WTC11 (cell line): ENCODE results near the gene EYS. TPM values are rescaled to one million over a fixed set of nuclear protein-coding genes. Genes with fewer than 3 reads are reported as not detected.

Experiments
- ATAC-seq: fragments of 200-7000 bp; cut with Tn5 transposase; 2 replicates; pipeline ENCODE4 v1.10.0; 2021; ENCODE audit warnings: mild to moderate bottlenecking, moderate library complexity
- CTCF ChIA-PET: fragments of 300-600 bp; sonication (Branson Sonifier 250); formaldehyde crosslinking; loops from one replicate; lab custom pipeline; 2021; ENCODE audit warnings: antibody characterized with exemption; lab: Charles Lee
- POLR2A ChIA-PET: fragments of 350-600 bp; sonication (Branson Sonifier 250); formaldehyde crosslinking; loops from one replicate; lab custom pipeline; 2021; ENCODE audit warnings: antibody characterized with exemption; lab: Charles Lee
- DNase-seq: peaks from one replicate; pipeline ENCODE4 v3.0.0; 2021; ENCODE audit warnings: low spot score
- H3K27ac Mint-ChIP-seq: 2 replicates; pipeline ENCODE4 v1.8.0; 2021; ENCODE audit warnings: mixed read lengths
- H3K27me3 Mint-ChIP-seq: 2 replicates; pipeline ENCODE4 v1.8.0; 2021; ENCODE audit warnings: low read depth, mild to moderate bottlenecking, moderate library complexity, mixed read lengths
- H3K36me3 Mint-ChIP-seq: 2 replicates; pipeline ENCODE4 v1.8.0; 2021; ENCODE audit warnings: mixed read lengths
- H3K4me1 Mint-ChIP-seq: 2 replicates; pipeline ENCODE4 v1.8.0; 2022; ENCODE audit warnings: mixed read lengths
- H3K4me3 Mint-ChIP-seq: 2 replicates; pipeline ENCODE4 v1.8.0; 2021; ENCODE audit warnings: mild to moderate bottlenecking, moderate library complexity, mixed read lengths
- H3K9me3 Mint-ChIP-seq: 2 replicates; pipeline ENCODE4 v1.8.0; 2021; ENCODE audit warnings: mixed read lengths
- ESRRA ChIP-seq: sonication (generic); formaldehyde crosslinking; IDR thresholded peaks from 2 replicates; pipeline ENCODE4 v1.8.1; 2022; ENCODE audit warnings: mild to moderate bottlenecking, missing genetic modification reagents, borderline replicate concordance
- ETV6 ChIP-seq: sonication (generic); formaldehyde crosslinking; IDR thresholded peaks from 2 replicates; pipeline ENCODE4 v1.8.1; 2022; ENCODE audit warnings: mild to moderate bottlenecking, missing genetic modification reagents
- FOXJ3 ChIP-seq: sonication (generic); formaldehyde crosslinking; IDR thresholded peaks from 2 replicates; pipeline ENCODE4 v1.9.0; 2021; ENCODE audit warnings: missing genetic modification reagents, mild to moderate bottlenecking, borderline replicate concordance
- FOXK1 ChIP-seq: sonication (generic); formaldehyde crosslinking; IDR thresholded peaks from 2 replicates; pipeline ENCODE4 v1.8.0; 2022; ENCODE audit warnings: mild to moderate bottlenecking, moderate library complexity, missing genetic modification reagents
- GABPB1 ChIP-seq: sonication (generic); formaldehyde crosslinking; IDR thresholded peaks from 2 replicates; pipeline ENCODE4 v1.8.1; 2023; ENCODE audit warnings: mild to moderate bottlenecking, missing genetic modification reagents
- JUN ChIP-seq: sonication (generic); formaldehyde crosslinking; IDR thresholded peaks from 2 replicates; pipeline ENCODE4 v1.8.0; 2023; ENCODE audit warnings: mild to moderate bottlenecking, missing genetic modification reagents
- KAT7 ChIP-seq: sonication (generic); formaldehyde crosslinking; IDR thresholded peaks from 2 replicates; pipeline ENCODE4 v1.8.1; 2023; ENCODE audit warnings: missing genetic modification reagents, mild to moderate bottlenecking, borderline replicate concordance
- NFATC4 ChIP-seq: fragments of 250-450 bp; sonication (Bioruptor Pico); IDR thresholded peaks from 2 replicates; pipeline ENCODE4 v1.9.0; 2021; ENCODE audit warnings: mild to moderate bottlenecking
- NFE2L1 ChIP-seq: sonication (generic); formaldehyde crosslinking; IDR thresholded peaks from 2 replicates; pipeline ENCODE4 v1.8.1; 2023; ENCODE audit warnings: missing genetic modification reagents
- SOX15 ChIP-seq: fragments of 250-450 bp; sonication (Bioruptor Pico); IDR thresholded peaks from 2 replicates; pipeline ENCODE4 v1.9.0; 2021; ENCODE audit warnings: mild to moderate bottlenecking
- TCF7 ChIP-seq: sonication (generic); formaldehyde crosslinking; IDR thresholded peaks from 2 replicates; pipeline ENCODE4 v1.8.0; 2022; ENCODE audit warnings: mild to moderate bottlenecking, low read depth, missing genetic modification reagents, moderate library complexity
- TEAD4 ChIP-seq: sonication (generic); formaldehyde crosslinking; IDR thresholded peaks from 2 replicates; pipeline ENCODE4 v1.8.0; 2022; ENCODE audit warnings: mild to moderate bottlenecking, missing genetic modification reagents
- total RNA-seq: library from RNA; stranded (reverse); gene quantifications from 3 replicates; pipeline ENCODE4 v1.2.3, GENCODE V29; 2021
- TF ChIP-seq, protein P1 (sequence below): sonication (generic); formaldehyde crosslinking; IDR thresholded peaks from 2 replicates; pipeline ENCODE4 v1.8.1; 2022; ENCODE audit warnings: low read depth, mild to moderate bottlenecking, moderate library complexity, missing genetic modification reagents, borderline replicate concordance
- TF ChIP-seq, protein P2 (sequence below): sonication (generic); formaldehyde crosslinking; IDR thresholded peaks from 2 replicates; pipeline ENCODE4 v1.8.0; 2023; ENCODE audit warnings: missing genetic modification reagents
- TF ChIP-seq, protein P3 (sequence below): sonication (generic); formaldehyde crosslinking; IDR thresholded peaks from 2 replicates; pipeline ENCODE4 v1.8.0; 2022; ENCODE audit warnings: missing genetic modification reagents
- TF ChIP-seq, protein P4 (sequence below): fragments of 250-450 bp; sonication (Bioruptor Pico); IDR thresholded peaks from 2 replicates; pipeline ENCODE4 v1.9.0; 2021; ENCODE audit warnings: mild to moderate bottlenecking
- TF ChIP-seq, protein P5 (sequence below): fragments of 250-450 bp; sonication (Bioruptor Pico); IDR thresholded peaks from 2 replicates; pipeline ENCODE4 v1.9.0; 2021; ENCODE audit warnings: mild to moderate bottlenecking
- TF ChIP-seq, protein P6 (sequence below): sonication (generic); formaldehyde crosslinking; IDR thresholded peaks from 2 replicates; pipeline ENCODE4 v1.8.0; 2022; ENCODE audit warnings: mild to moderate bottlenecking, missing genetic modification reagents

EYS gene
- total RNA-seq, 1 experiment from 2014 or later = not detected

DNA sequence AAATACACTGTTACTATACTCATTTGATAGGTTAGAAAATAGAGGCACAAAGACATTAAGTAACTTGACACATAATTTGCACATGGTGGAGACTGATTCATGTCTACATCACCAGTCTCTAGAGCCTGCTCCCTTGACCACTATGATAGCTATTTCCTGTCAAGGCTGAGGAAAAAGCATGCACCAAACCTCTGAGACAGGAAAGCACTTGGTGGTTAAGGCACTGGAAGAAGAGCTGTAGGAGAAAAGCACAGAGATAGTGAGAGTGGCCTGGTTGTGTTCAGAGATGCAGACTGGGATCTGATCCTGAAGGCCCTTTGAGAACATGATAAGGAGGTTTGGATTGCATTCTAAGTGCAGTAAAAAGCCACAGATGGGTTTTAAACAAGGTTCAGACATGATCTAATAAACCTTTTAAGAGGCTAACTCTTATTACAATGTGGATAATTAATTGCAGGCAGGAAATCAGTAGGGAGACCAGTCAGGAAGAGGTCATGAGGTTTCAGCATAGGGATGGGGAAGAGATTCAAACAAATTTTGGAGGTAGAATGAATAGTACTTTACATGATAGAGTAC, 1902.6 kb downstream of the EYS start:
- H3K4me1 Mint-ChIP-seq = peaks cover 13% of the 10 kb centered on the region
- H3K9me3 Mint-ChIP-seq = peaks cover 13% of the 10 kb centered on the region
- POLR2A ChIA-PET = no interaction called here
- ATAC-seq (no peak), DNase-seq (no peak)
- H3K36me3 Mint-ChIP-seq = 0 out of 2 replicates have a peak, but pooled peaks cover 3% of the 10 kb centered on the region
- CTCF ChIA-PET = no interaction called here
- H3K4me3 Mint-ChIP-seq = no peak overlapping the region
- H3K27ac Mint-ChIP-seq = no peak overlapping the region
- no peaks in the 10 kb centered on the region; the same call in 1 of the 2 replicates for H3K27me3 Mint-ChIP-seq
- TF ChIP-seq JUN (no peak), SOX15 (CRISPR knock-in tag) (no peak), ESRRA (CRISPR knock-in tag) (no peak)
- TF ChIP-seq, protein P1, sequence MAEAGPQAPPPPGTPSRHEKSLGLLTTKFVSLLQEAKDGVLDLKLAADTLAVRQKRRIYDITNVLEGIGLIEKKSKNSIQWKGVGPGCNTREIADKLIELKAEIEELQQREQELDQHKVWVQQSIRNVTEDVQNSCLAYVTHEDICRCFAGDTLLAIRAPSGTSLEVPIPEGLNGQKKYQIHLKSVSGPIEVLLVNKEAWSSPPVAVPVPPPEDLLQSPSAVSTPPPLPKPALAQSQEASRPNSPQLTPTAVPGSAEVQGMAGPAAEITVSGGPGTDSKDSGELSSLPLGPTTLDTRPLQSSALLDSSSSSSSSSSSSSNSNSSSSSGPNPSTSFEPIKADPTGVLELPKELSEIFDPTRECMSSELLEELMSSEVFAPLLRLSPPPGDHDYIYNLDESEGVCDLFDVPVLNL (CRISPR knock-in tag) = no peak
- TF ChIP-seq, protein P2, sequence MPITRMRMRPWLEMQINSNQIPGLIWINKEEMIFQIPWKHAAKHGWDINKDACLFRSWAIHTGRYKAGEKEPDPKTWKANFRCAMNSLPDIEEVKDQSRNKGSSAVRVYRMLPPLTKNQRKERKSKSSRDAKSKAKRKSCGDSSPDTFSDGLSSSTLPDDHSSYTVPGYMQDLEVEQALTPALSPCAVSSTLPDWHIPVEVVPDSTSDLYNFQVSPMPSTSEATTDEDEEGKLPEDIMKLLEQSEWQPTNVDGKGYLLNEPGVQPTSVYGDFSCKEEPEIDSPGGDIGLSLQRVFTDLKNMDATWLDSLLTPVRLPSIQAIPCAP = no peak
- TF ChIP-seq, protein P3, sequence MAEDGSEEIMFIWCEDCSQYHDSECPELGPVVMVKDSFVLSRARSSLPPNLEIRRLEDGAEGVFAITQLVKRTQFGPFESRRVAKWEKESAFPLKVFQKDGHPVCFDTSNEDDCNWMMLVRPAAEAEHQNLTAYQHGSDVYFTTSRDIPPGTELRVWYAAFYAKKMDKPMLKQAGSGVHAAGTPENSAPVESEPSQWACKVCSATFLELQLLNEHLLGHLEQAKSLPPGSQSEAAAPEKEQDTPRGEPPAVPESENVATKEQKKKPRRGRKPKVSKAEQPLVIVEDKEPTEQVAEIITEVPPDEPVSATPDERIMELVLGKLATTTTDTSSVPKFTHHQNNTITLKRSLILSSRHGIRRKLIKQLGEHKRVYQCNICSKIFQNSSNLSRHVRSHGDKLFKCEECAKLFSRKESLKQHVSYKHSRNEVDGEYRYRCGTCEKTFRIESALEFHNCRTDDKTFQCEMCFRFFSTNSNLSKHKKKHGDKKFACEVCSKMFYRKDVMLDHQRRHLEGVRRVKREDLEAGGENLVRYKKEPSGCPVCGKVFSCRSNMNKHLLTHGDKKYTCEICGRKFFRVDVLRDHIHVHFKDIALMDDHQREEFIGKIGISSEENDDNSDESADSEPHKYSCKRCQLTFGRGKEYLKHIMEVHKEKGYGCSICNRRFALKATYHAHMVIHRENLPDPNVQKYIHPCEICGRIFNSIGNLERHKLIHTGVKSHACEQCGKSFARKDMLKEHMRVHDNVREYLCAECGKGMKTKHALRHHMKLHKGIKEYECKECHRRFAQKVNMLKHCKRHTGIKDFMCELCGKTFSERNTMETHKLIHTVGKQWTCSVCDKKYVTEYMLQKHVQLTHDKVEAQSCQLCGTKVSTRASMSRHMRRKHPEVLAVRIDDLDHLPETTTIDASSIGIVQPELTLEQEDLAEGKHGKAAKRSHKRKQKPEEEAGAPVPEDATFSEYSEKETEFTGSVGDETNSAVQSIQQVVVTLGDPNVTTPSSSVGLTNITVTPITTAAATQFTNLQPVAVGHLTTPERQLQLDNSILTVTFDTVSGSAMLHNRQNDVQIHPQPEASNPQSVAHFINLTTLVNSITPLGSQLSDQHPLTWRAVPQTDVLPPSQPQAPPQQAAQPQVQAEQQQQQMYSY (CRISPR knock-in tag) = no peak

DNA sequence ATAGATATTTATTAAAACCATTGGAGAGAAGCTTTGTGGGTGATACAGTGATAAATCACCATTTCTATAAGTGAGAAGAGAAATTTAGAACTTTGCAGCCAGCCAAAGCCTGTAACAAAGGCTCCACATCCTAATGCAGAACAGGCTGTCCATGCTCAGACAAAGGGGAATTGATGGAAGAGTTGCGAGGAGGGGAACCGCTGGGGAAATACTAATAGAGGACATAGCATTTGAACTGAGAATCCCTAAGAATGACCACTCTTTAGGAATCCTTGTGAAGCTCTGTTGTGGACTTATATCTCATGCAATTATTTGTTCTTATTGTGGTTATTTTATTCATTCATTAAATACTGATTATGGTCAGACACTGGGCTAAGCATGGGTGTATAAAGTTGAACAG, 1903.7 kb downstream of the EYS start:
- H3K27me3 Mint-ChIP-seq = no peaks in the 10 kb centered on the region; the same call in 1 of the 2 replicates
- H3K9me3 Mint-ChIP-seq = peaks cover 13% of the 10 kb centered on the region
- ChIA-PET CTCF (interaction anchor here (1.7 to 2.1 kb wide), 2 partner anchors 13 to 19 kb away, joined by 8 to 12 read pairs; no protein-coding TSS in a partner anchor), POLR2A (no interaction called here)
- no peak for ATAC-seq
- 0 out of 2 replicates have a peak, but pooled peaks cover 3% of the 10 kb centered on the region for H3K36me3 Mint-ChIP-seq
- H3K4me1 Mint-ChIP-seq = peaks cover 13% of the 10 kb centered on the region
- TF ChIP-seq NFE2L1 (CRISPR knock-in tag) = no peak
- no peak for TF ChIP-seq FOXK1 (CRISPR knock-in tag)
- no peak for TF ChIP-seq NFATC4 (CRISPR knock-in tag)
- TF ChIP-seq, protein P4, sequence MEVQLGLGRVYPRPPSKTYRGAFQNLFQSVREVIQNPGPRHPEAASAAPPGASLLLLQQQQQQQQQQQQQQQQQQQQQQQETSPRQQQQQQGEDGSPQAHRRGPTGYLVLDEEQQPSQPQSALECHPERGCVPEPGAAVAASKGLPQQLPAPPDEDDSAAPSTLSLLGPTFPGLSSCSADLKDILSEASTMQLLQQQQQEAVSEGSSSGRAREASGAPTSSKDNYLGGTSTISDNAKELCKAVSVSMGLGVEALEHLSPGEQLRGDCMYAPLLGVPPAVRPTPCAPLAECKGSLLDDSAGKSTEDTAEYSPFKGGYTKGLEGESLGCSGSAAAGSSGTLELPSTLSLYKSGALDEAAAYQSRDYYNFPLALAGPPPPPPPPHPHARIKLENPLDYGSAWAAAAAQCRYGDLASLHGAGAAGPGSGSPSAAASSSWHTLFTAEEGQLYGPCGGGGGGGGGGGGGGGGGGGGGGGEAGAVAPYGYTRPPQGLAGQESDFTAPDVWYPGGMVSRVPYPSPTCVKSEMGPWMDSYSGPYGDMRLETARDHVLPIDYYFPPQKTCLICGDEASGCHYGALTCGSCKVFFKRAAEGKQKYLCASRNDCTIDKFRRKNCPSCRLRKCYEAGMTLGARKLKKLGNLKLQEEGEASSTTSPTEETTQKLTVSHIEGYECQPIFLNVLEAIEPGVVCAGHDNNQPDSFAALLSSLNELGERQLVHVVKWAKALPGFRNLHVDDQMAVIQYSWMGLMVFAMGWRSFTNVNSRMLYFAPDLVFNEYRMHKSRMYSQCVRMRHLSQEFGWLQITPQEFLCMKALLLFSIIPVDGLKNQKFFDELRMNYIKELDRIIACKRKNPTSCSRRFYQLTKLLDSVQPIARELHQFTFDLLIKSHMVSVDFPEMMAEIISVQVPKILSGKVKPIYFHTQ = no peak
- no peak for TF ChIP-seq FOXJ3
- TF ChIP-seq KAT7 (CRISPR knock-in tag) = no peak
- TF ChIP-seq JUN = no peak
- no peak for TF ChIP-seq ETV6
- TF ChIP-seq, protein P5, sequence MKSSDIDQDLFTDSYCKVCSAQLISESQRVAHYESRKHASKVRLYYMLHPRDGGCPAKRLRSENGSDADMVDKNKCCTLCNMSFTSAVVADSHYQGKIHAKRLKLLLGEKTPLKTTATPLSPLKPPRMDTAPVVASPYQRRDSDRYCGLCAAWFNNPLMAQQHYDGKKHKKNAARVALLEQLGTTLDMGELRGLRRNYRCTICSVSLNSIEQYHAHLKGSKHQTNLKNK (CRISPR knock-in tag) = no peak
- TF ChIP-seq ESRRA (CRISPR knock-in tag) = no peak
- TF ChIP-seq, protein P6, sequence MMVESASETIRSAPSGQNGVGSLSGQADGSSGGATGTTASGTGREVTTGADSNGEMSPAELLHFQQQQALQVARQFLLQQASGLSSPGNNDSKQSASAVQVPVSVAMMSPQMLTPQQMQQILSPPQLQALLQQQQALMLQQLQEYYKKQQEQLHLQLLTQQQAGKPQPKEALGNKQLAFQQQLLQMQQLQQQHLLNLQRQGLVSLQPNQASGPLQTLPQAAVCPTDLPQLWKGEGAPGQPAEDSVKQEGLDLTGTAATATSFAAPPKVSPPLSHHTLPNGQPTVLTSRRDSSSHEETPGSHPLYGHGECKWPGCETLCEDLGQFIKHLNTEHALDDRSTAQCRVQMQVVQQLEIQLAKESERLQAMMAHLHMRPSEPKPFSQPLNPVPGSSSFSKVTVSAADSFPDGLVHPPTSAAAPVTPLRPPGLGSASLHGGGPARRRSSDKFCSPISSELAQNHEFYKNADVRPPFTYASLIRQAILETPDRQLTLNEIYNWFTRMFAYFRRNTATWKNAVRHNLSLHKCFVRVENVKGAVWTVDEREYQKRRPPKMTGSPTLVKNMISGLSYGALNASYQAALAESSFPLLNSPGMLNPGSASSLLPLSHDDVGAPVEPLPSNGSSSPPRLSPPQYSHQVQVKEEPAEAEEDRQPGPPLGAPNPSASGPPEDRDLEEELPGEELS (CRISPR knock-in tag) = no peak
- TF ChIP-seq TEAD4 (CRISPR knock-in tag) = no peak
- TF ChIP-seq GABPB1 (CRISPR knock-in tag) = no peak
- TF ChIP-seq TCF7 (CRISPR knock-in tag) = no peak
- TF ChIP-seq, all 79 proteins: peak for 0
- H3K27ac Mint-ChIP-seq = no peak overlapping the region
- no peak for DNase-seq
- H3K4me3 Mint-ChIP-seq = no peak overlapping the region
